Activated CD4-positive, alpha-beta memory T cell treated with anti-CD3 and anti-CD28 coated beads, Interleukin-2, amount 10 ng/mL, durations not matched to agents 7 days and 5 days (primary cell): Measurements from ENCODE around the gene LRRC1. TPM values are rescaled to one million over a fixed set of nuclear protein-coding genes. Genes with fewer than 3 reads are reported as not detected.

Experiments used
- CTCF ChIA-PET: fragments of 350-600 bp; sonication (Branson Sonifier 250); formaldehyde crosslinking; loops from one replicate; lab custom pipeline; 2021; ENCODE audit warnings: antibody characterized with exemption, inconsistent platforms; lab: Charles Lee
- POLR2A ChIA-PET: fragments of 350-600 bp; sonication (Branson Sonifier 250); formaldehyde crosslinking; loops from one replicate; lab custom pipeline; 2021; ENCODE audit warnings: antibody characterized with exemption; lab: Charles Lee
- DNase-seq: peaks from one replicate; pipeline ENCODE4 v3.0.0-alpha.2; 2020
- H3K27ac Mint-ChIP-seq: one replicate; pipeline ENCODE4 v1.8.0; 2021; ENCODE audit warnings: mild to moderate bottlenecking, mixed read lengths
- H3K27me3 Mint-ChIP-seq: one replicate; pipeline ENCODE4 v1.8.0; 2021; ENCODE audit warnings: mixed read lengths
- H3K36me3 Mint-ChIP-seq: one replicate; pipeline ENCODE4 v1.8.0; 2021; ENCODE audit warnings: low read depth, mixed read lengths
- H3K4me1 Mint-ChIP-seq: one replicate; pipeline ENCODE4 v1.8.0; 2021; ENCODE audit warnings: mixed read lengths
- H3K4me3 Mint-ChIP-seq: one replicate; pipeline ENCODE4 v1.8.0; 2021; ENCODE audit warnings: mild to moderate bottlenecking, mixed read lengths
- H3K9me3 Mint-ChIP-seq: one replicate; pipeline ENCODE4 v1.8.0; 2021; ENCODE audit warnings: mixed read lengths
- total RNA-seq, 2 experiments: library from RNA; stranded (reverse); gene quantifications; one replicate each; pipeline ENCODE4 v1.2.3, GENCODE V29; 2021

The LRRC1 gene
- total RNA-seq: 1 to 10 TPM; 4.0 to 4.1 TPM

DNA sequence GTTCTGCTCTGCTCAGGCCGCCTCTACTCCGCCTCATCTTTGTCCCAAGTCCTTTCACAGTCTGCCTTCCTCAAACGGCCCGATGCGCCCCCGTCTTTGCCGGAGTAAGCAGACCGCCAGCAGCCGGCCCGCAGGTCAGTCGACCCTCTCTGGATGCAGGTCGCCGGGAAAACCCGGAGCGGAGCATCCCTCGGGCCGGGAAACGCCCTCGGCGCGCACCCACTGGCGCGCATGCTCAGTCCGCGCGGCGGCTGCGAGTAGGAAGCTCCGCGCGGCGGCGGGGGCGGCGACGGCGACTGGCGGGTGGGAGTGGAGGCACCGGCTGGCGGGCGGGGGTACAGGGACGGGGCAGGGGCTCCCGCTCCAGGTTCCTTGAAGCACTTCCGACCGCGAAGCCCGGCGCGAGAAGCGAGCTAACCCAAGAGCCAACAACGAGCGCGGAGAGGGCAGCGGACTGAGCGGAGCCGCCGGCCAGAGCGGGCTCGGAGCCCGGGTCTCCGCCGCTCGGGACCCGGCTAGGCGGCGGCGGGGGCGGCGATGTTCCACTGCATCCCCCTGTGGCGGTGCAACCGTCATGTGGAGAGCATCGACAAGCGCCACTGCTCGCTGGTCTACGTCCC is at the start of gene LRRC1:
Gene LRRC1 (plus strand): TSS at position 286 of the 620 bp plus-strand sequence. CDS start 252 bp downstream, at position 538.
- ChIA-PET POLR2A (interaction anchor here (0.8 to 1.9 kb wide), 9 partner anchors 12 to 729 kb away, joined by 3 to 7 read pairs (median 4); partner anchors contain the start of genes FBXO9 and GCLC), CTCF (interaction anchor here (1.1 to 4.0 kb wide), 7 partner anchors 59 to 161 kb away, joined by 3 to 17 read pairs (median 10); no protein-coding TSS in a partner anchor)
- Mint-ChIP-seq H3K4me3 (peak within 1 kb of the TSS; percentile 96), H3K9me3 (no peaks in the 10 kb centered on the region), H3K36me3 (peaks cover 2% of the 10 kb centered on the region), H3K4me1 (peaks cover 34% of the 10 kb centered on the region), H3K27ac (peak within 1 kb of the TSS; percentile 83), H3K27me3 (peaks cover 41% of the 10 kb centered on the region)
- DNase-seq: peak; percentile 89

- no peak overlapping the region for H3K4me3 Mint-ChIP-seq
- CTCF ChIA-PET: no interaction called here
- no peak overlapping the region for H3K27ac Mint-ChIP-seq
- peaks cover 4% of the 10 kb centered on the region for H3K4me1 Mint-ChIP-seq
- H3K27me3 Mint-ChIP-seq: peaks cover 2% of the 10 kb centered on the region
- POLR2A ChIA-PET: no interaction called here
- H3K9me3 Mint-ChIP-seq: no peaks in the 10 kb centered on the region
- no peak for DNase-seq
- H3K36me3 Mint-ChIP-seq: no peaks in the 10 kb centered on the region
Observed at GRCh38 chr6:53746442-53747103, 48.2 kb upstream of the LRRC1 start.

DNA sequence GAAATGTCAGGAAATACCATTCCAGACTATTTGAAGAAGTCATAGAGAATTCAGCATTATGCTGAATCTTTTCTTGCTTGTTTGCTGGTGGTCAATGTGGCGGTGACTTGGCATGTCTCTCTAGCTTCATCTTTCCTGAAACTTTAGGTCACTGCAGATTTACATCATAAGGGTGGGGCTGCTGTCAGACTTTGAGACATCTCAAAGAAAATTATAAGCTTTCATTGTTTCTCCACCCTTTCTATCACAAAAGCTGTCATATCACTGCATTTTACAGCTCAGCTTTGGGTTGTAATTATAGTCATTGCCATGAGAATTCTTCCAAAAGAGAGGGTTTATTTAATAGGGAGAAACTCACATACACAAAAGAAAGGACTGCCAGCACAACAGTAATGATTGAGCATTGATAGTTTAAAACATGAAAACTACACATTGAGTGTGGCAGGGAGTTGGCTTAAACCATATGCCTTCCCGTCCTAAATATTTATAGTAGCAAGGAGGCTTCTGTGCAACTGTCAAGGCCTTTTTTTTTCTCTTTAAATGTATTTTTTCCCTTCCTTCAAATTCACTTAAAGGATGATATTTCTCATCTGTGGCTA is 44.7 kb upstream of the LRRC1 start:
- Mint-ChIP-seq H3K27me3 (peaks cover 11% of the 10 kb centered on the region), H3K4me1 (no peaks in the 10 kb centered on the region), H3K36me3 (no peaks in the 10 kb centered on the region), H3K9me3 (no peaks in the 10 kb centered on the region), H3K4me3 (no peak overlapping the region), H3K27ac (no peak overlapping the region)
- no peak for DNase-seq
- ChIA-PET CTCF (interaction anchor here (1.0 to 1.5 kb wide), 2 partner anchors 21 to 23 kb away, joined by 3 read pairs; no protein-coding TSS in a partner anchor), POLR2A (interaction anchor here (0.8 kb wide), 1 partner anchor 43 kb away, joined by 3 read pairs; no protein-coding TSS in a partner anchor)

DNA sequence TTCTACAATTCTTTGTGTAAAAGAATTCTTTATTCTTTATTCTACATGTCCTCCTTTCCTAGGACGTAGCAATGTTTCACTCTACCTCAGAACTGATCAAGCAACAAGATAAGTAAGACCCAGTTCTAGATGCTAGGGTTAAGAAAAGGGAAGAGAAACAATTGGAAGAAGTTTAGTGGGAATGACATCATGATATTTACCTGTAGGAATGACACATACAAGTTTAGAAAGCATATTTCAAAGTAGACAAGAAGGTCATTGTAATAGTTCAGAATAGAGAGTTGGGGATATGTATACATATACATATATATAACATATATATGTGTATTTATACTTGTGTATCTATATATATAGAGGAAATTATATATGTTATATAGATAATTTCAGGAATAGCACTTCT is 43.4 kb upstream of the LRRC1 start:
- no peak for DNase-seq
- Mint-ChIP-seq H3K36me3 (no peaks in the 10 kb centered on the region), H3K4me1 (no peaks in the 10 kb centered on the region), H3K27ac (no peak overlapping the region), H3K4me3 (no peak overlapping the region), H3K9me3 (no peaks in the 10 kb centered on the region), H3K27me3 (peaks cover 11% of the 10 kb centered on the region)
- ChIA-PET CTCF (interaction anchor here (1.3 kb wide), 1 partner anchor 32 kb away, joined by 4 read pairs; no protein-coding TSS in a partner anchor), POLR2A (no interaction called here)

GRCh38 chr6:53752440-53752839 is 42.4 kb upstream of the LRRC1 start:
- H3K27me3 Mint-ChIP-seq: peaks cover 11% of the 10 kb centered on the region
- ChIA-PET POLR2A (no interaction called here), CTCF (interaction anchor here (1.3 kb wide), 1 partner anchor 33 kb away, joined by 4 read pairs; no protein-coding TSS in a partner anchor)
- H3K27ac Mint-ChIP-seq: no peak overlapping the region
- no peaks in the 10 kb centered on the region for H3K9me3 Mint-ChIP-seq
- no peaks in the 10 kb centered on the region for H3K4me1 Mint-ChIP-seq
- DNase-seq: no peak
- H3K36me3 Mint-ChIP-seq: no peaks in the 10 kb centered on the region
- H3K4me3 Mint-ChIP-seq: no peak overlapping the region

DNA sequence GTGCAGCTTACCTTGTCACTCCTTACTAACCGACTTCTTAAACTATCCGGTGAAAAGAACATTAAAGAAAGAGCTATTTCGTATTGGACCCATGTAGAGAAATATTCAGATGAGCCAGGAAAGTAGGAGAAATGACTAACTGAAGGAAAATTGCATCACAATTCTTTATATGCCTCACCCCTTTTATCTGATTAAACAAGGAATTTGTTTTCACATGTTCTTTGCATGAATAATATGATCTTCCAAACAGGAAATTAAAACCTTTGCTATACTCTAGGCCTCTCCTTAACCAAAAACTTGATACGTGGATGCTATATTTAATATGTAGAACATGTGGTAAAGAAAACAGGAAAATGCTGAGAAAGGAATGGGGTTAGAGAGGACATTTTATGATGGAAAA is 41.9 kb upstream of the LRRC1 start:
- ChIA-PET POLR2A (no interaction called here), CTCF (interaction anchor here (1.3 kb wide), 1 partner anchor 34 kb away, joined by 4 read pairs; no protein-coding TSS in a partner anchor)
- H3K27me3 Mint-ChIP-seq: peaks cover 11% of the 10 kb centered on the region
- no peaks in the 10 kb centered on the region for H3K9me3 Mint-ChIP-seq
- H3K4me3 Mint-ChIP-seq: no peak overlapping the region
- no peak overlapping the region for H3K27ac Mint-ChIP-seq
- DNase-seq: no peak
- no peaks in the 10 kb centered on the region for H3K4me1 Mint-ChIP-seq
- H3K36me3 Mint-ChIP-seq: no peaks in the 10 kb centered on the region

GRCh38 chr6:53754330-53754729 is 40.5 kb upstream of the LRRC1 start:
- peaks cover 12% of the 10 kb centered on the region for H3K27me3 Mint-ChIP-seq
- POLR2A ChIA-PET: no interaction called here
- CTCF ChIA-PET: no interaction called here

DNA sequence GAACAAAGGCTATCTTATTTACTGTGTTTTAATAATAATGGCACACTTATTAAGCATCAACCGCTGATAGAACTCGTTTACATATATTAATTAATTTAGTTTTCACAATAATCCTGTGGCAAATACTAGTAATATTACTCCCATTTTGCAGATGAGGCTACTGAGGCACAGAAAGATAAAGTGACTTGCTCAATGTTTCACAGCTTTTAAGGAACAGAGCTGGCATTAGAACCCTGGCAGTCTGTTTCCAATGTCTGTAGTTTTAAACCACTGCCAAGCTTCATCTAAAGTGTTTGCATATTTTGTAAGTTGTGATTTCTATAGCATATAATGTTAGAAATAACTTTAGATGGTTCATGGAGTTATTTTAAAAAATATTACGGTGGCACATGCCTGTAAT is 38.4 kb upstream of the LRRC1 start:
- DNase-seq: no peak
- H3K36me3 Mint-ChIP-seq: no peaks in the 10 kb centered on the region
- H3K4me3 Mint-ChIP-seq: no peak overlapping the region
- ChIA-PET CTCF (interaction anchor here (0.6 kb wide), 1 partner anchor 93 kb away, joined by 6 read pairs; no protein-coding TSS in a partner anchor), POLR2A (no interaction called here)
- H3K27me3 Mint-ChIP-seq: peaks cover 13% of the 10 kb centered on the region
- no peak overlapping the region for H3K27ac Mint-ChIP-seq
- H3K9me3 Mint-ChIP-seq: no peaks in the 10 kb centered on the region
- no peaks in the 10 kb centered on the region for H3K4me1 Mint-ChIP-seq

More at GRCh38 chr6:53754330-53754729, 40.5 kb upstream of the LRRC1 start:
- no peak overlapping the region for H3K4me3 Mint-ChIP-seq
- no peak for DNase-seq
- H3K9me3 Mint-ChIP-seq: no peaks in the 10 kb centered on the region
- no peaks in the 10 kb centered on the region for H3K4me1 Mint-ChIP-seq
- no peak overlapping the region for H3K27ac Mint-ChIP-seq
- no peaks in the 10 kb centered on the region for H3K36me3 Mint-ChIP-seq

GRCh38 chr6:53758496-53758895 is 36.3 kb upstream of the LRRC1 start:
- Mint-ChIP-seq H3K27me3 (peaks cover 10% of the 10 kb centered on the region), H3K4me3 (no peak overlapping the region), H3K9me3 (no peaks in the 10 kb centered on the region), H3K36me3 (no peaks in the 10 kb centered on the region), H3K27ac (no peak overlapping the region), H3K4me1 (no peaks in the 10 kb centered on the region)
- CTCF ChIA-PET: no interaction called here
- no peak for DNase-seq
- POLR2A ChIA-PET: no interaction called here

DNA sequence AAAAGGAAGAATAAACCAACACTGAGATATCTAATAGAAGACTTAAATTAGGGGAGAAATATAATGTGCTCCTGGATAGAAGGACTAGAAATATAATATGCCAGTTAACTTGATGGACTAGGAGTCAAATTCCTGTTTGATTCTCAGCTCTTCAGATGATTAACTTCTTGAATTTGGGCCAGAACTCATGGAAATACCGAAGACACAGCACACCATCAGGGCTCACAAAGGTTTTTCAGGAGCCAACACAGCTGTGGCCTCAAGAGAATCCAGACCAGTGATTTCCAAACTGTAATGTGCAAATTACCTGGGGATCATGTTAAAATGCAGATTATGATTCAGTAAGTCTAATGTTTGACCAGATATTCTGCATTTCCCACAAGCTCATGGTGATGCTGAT is 33.8 kb upstream of the LRRC1 start:
- ChIA-PET CTCF (interaction anchor here (2.3 kb wide), 1 partner anchor 33 kb away, joined by 7 read pairs; no protein-coding TSS in a partner anchor), POLR2A (no interaction called here)
- Mint-ChIP-seq H3K4me3 (no peak overlapping the region), H3K27ac (no peak overlapping the region), H3K36me3 (no peaks in the 10 kb centered on the region), H3K27me3 (peaks cover 15% of the 10 kb centered on the region), H3K4me1 (no peaks in the 10 kb centered on the region), H3K9me3 (no peaks in the 10 kb centered on the region)
- DNase-seq: no peak

DNA sequence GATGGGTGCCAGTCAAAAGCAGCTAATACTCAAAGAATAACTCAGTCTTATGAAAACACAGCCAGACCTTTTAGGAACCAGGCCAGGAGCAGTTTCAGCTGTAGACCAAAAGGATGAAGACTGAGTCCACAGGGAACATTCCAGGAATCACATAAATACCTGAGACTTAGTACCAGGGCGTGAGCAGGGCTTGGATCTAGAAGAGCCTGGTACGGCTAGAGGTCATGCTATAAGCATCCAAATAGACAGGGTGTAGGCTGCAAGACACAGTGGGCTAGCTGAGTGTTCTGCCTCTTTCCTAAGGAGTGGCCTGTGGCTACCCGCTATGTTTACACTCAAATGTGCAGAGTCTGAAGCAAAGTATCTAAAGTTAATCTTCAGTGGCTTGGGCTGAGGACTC is 29.5 kb upstream of the LRRC1 start:
- H3K27ac Mint-ChIP-seq: no peak overlapping the region
- ChIA-PET POLR2A (no interaction called here), CTCF (no interaction called here)
- no peaks in the 10 kb centered on the region for H3K36me3 Mint-ChIP-seq
- no peaks in the 10 kb centered on the region for H3K4me1 Mint-ChIP-seq
- no peak for DNase-seq
- H3K9me3 Mint-ChIP-seq: no peaks in the 10 kb centered on the region
- peaks cover 12% of the 10 kb centered on the region for H3K27me3 Mint-ChIP-seq
- no peak overlapping the region for H3K4me3 Mint-ChIP-seq

DNA sequence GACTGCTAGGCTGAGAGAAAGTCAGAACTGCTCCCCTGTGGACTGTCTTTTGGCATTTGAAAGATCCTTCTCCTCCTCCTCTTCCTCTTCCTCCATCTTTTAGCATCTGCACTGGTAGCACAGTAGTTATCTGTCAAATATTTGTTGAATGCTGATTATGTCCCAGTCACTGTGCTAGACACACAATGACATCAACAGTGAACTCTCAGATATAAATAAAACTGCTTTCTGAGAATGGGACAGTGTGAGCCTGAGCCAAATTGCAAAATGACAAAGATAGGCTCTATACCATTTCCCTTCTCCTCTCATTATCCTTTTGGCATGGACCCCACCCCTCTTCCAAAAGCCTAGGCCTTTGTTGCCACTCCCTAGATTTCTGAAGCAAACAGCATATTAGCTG is 27.9 kb upstream of the LRRC1 start:
- DNase-seq: no peak
- Mint-ChIP-seq H3K4me1 (no peaks in the 10 kb centered on the region), H3K9me3 (no peaks in the 10 kb centered on the region), H3K36me3 (no peaks in the 10 kb centered on the region), H3K4me3 (no peak overlapping the region), H3K27ac (no peak overlapping the region), H3K27me3 (peaks cover 12% of the 10 kb centered on the region)
- ChIA-PET CTCF (no interaction called here), POLR2A (no interaction called here)

- no peak for DNase-seq
- H3K36me3 Mint-ChIP-seq: no peaks in the 10 kb centered on the region
- ChIA-PET POLR2A (no interaction called here), CTCF (no interaction called here)
- no peak overlapping the region for H3K27ac Mint-ChIP-seq
- H3K4me1 Mint-ChIP-seq: no peaks in the 10 kb centered on the region
- H3K4me3 Mint-ChIP-seq: no peak overlapping the region
- peaks cover 12% of the 10 kb centered on the region for H3K27me3 Mint-ChIP-seq
- H3K9me3 Mint-ChIP-seq: no peaks in the 10 kb centered on the region
Observed at GRCh38 chr6:53767941-53768340, 26.9 kb upstream of the LRRC1 start.
